HCT116 (cell line): ENCODE measurements around the gene SLC30A4. TPM values are rescaled to one million over a fixed set of nuclear protein-coding genes. Genes with fewer than 3 reads are reported as not detected.

Experiments
- ATAC-seq: fragments of 200-7000 bp; cut with Tn5 transposase; 2 replicates; pipeline ENCODE4 v1.9.1; 2020; ENCODE audit warnings: mild to moderate bottlenecking, moderate library complexity
- BruUV-seq: library from RNA; stranded (reverse); fragments of 400-500 nt; replicated peaks from 2 replicates; lab custom pipeline; 2021; lab: Mats Ljungman, UMichigan
- CTCF ChIA-PET: fragments of 300-600 bp; sonication (Branson Sonifier 250); formaldehyde crosslinking; loops from one replicate; lab custom pipeline; 2021; ENCODE audit warnings: antibody characterized with exemption; lab: Charles Lee
- POLR2A ChIA-PET: fragments of 300-600, 350-600 bp; sonication (Branson Sonifier 250); formaldehyde crosslinking; loops from one replicate; lab custom pipeline; 2021; ENCODE audit warnings: antibody characterized with exemption; lab: Charles Lee
- RAD21 ChIA-PET, 2 experiments: fragments of 300-600 bp; sonication (Branson Sonifier 250); formaldehyde crosslinking; loops; one replicate each; lab custom pipeline; 2023; ENCODE audit warnings: low total read pairs in 2 of 2; ENCODE audit not compliant: uncharacterized antibody in 2 of 2, unreplicated experiment in 2 of 2, low non-redundant PET in 1 of 2; lab: Charles Lee
- DNase-seq: peaks from one replicate; pipeline ENCODE4 v3.0.0-alpha.2; 2010; ENCODE audit warnings: low read depth, low spot score
- H2AFZ ChIP-seq: fragments of 200-600 bp; shearing (Covaris generic), sonication (generic); 2 replicates; pipeline ENCODE4 v1.6.1; 2017; ENCODE audit warnings: low read depth, mixed run types, mixed read lengths, antibody characterized with exemption, low read length; ENCODE audit not compliant: poor library complexity, severe bottlenecking
- H3K27ac ChIP-seq: 2 replicates; pipeline ENCODE4 v1.5.1; 2012; ENCODE audit warnings: low read depth, low read length
- H3K27me3 ChIP-seq: fragments of 200-600 bp; sonication (generic); 2 replicates; pipeline ENCODE4 v1.6.1; 2016; ENCODE audit warnings: mixed run types, low read length, mixed read lengths; ENCODE audit not compliant: insufficient read depth
- H3K36me3 ChIP-seq, 2 experiments: fragments of 200-500 bp in 1 of 2; fragments of 200-600 bp in 1 of 2; sonication (Bioruptor generic) in 1 of 2; sonication (generic) in 1 of 2; 2 replicates each; pipeline versions ENCODE4 v1.5.1 to v1.6.1; 2014 to 2016; ENCODE audit warnings: low read length in 2 of 2, inconsistent platforms in 1 of 2, mixed read lengths in 1 of 2, mixed run types in 1 of 2; ENCODE audit not compliant: insufficient read depth in 2 of 2, control insufficient read depth in 1 of 2
- H3K4me1 ChIP-seq, 2 experiments: fragments of 200-600 bp in 1 of 2; sonication (generic) in 1 of 2; 2 replicates each; pipeline versions ENCODE4 v1.5.1 to v1.6.1; 2012 to 2017; ENCODE audit warnings: low read length in 2 of 2, inconsistent platforms in 1 of 2, mild to moderate bottlenecking in 1 of 2, mixed read lengths in 1 of 2, mixed run types in 1 of 2, moderate library complexity in 1 of 2; ENCODE audit not compliant: insufficient read depth in 2 of 2, control insufficient read depth in 1 of 2
- H3K4me2 ChIP-seq: fragments of 200-600 bp; sonication (generic); 2 replicates; pipeline ENCODE4 v1.6.1; 2017; ENCODE audit warnings: mixed run types, low read length, mixed read lengths
- H3K4me3 ChIP-seq, 2 experiments: fragments of 200-600 bp in 1 of 2; sonication (generic) in 1 of 2; replicated peaks in 1 of 2; 2 replicates each; pipeline ENCODE4 v1.5.1; 2011 to 2016; ENCODE audit warnings: low read length in 2 of 2, control low read depth in 1 of 2, low read depth in 1 of 2, mild to moderate bottlenecking in 1 of 2, mixed read lengths in 1 of 2, mixed run types in 1 of 2
- H3K79me2 ChIP-seq: fragments of 200-600 bp; sonication (generic); 2 replicates; pipeline ENCODE4 v1.6.1; 2017; ENCODE audit warnings: mild to moderate bottlenecking, mixed run types, low read length, moderate library complexity, mixed read lengths; ENCODE audit not compliant: insufficient read depth
- H3K9ac ChIP-seq: fragments of 200-600 bp; sonication (generic); 2 replicates; pipeline ENCODE4 v1.6.1; 2016; ENCODE audit warnings: low read length, mixed read lengths
- H3K9me2 ChIP-seq: fragments of 200-600 bp; sonication (generic), shearing (Covaris generic); 2 replicates; pipeline ENCODE4 v1.6.1; 2017; ENCODE audit warnings: mixed run types, mild to moderate bottlenecking, moderate library complexity; ENCODE audit not compliant: insufficient read depth
- H3K9me3 ChIP-seq, 2 experiments: fragments of 200-500 bp in 1 of 2; fragments of 200-600 bp in 1 of 2; sonication (Bioruptor generic) in 1 of 2; sonication (generic) in 1 of 2; 2 replicates each; pipeline ENCODE4 v1.6.1; 2014 to 2017; ENCODE audit warnings: low read length in 2 of 2, mixed read lengths in 2 of 2, inconsistent platforms in 1 of 2, low read depth in 1 of 2, mild to moderate bottlenecking in 1 of 2, mixed run types in 1 of 2, moderate library complexity in 1 of 2; ENCODE audit not compliant: control insufficient read depth in 1 of 2, insufficient read depth in 1 of 2
- H4K20me1 ChIP-seq: fragments of 200-600 bp; sonication (generic), shearing (Covaris generic); 2 replicates; pipeline ENCODE4 v1.6.1; 2017; ENCODE audit warnings: mixed run types, mild to moderate bottlenecking, moderate library complexity; ENCODE audit not compliant: insufficient read depth
- CBX3 ChIP-seq: IDR thresholded peaks from 2 replicates; pipeline ENCODE4 v1.6.1; 2012; ENCODE audit warnings: low read depth
- CEBPB ChIP-seq: IDR thresholded peaks from 2 replicates; pipeline ENCODE4 v1.6.1; 2012; ENCODE audit warnings: low read depth
- EGR1 ChIP-seq: IDR thresholded peaks from 2 replicates; pipeline ENCODE4 v1.6.1; 2012; ENCODE audit warnings: low read depth
- EZH2 ChIP-seq: fragments of 200-600 bp; sonication (generic); IDR thresholded peaks from 2 replicates; pipeline ENCODE4 v1.6.1; 2017; ENCODE audit warnings: antibody characterized with exemption, mixed run types
- EZH2phosphoT487 ChIP-seq: fragments of 200-600 bp; IDR thresholded peaks from 2 replicates; pipeline ENCODE4 v1.6.1; 2018; ENCODE audit warnings: antibody characterized with exemption, borderline replicate concordance
- JUND ChIP-seq: IDR thresholded peaks from 2 replicates; pipeline ENCODE4 v1.6.1; 2012
- POLR2A ChIP-seq: IDR thresholded peaks from 2 replicates; pipeline ENCODE4 v1.7.0; 2011; ENCODE audit warnings: borderline replicate concordance; ENCODE audit not compliant: insufficient read depth, insufficient read length; ENCODE audit errors: extremely low read depth
- RAD21 ChIP-seq: IDR thresholded peaks from 2 replicates; pipeline ENCODE4 v1.6.1; 2012; ENCODE audit warnings: low read depth, mild to moderate bottlenecking
- SIN3A ChIP-seq: IDR thresholded peaks from 2 replicates; pipeline ENCODE4 v1.6.1; 2012; ENCODE audit warnings: low read depth
- SP1 ChIP-seq: IDR thresholded peaks from 2 replicates; pipeline ENCODE4 v1.6.1; 2012; ENCODE audit warnings: low read depth
- SRF ChIP-seq: IDR thresholded peaks from 2 replicates; pipeline ENCODE4 v1.6.1; 2012; ENCODE audit warnings: low read depth
- YY1 ChIP-seq: IDR thresholded peaks from 2 replicates; pipeline ENCODE4 v1.6.1; 2011; ENCODE audit warnings: low read length, low read depth, moderate library complexity, mild to moderate bottlenecking; ENCODE audit not compliant: insufficient replicate concordance; ENCODE audit errors: extremely low read depth
- ZFX ChIP-seq: fragments of 450-650 bp; IDR thresholded peaks from 2 replicates; pipeline ENCODE4 v1.6.1; 2017
- ZNF274 ChIP-seq: fragments of 200-500 bp; sonication (Bioruptor generic); IDR thresholded peaks from 2 replicates; pipeline ENCODE4 v1.6.1; 2014; ENCODE audit warnings: mild to moderate bottlenecking, low read depth, low read length, inconsistent platforms
- intact Hi-C: fragments of 100-400 bp; cut with micrococcal nuclease; formaldehyde crosslinking; loops from 2 replicates; pipeline ENCODE4 v1.10.0; 2022
- total RNA-seq: library from RNA; stranded (reverse); gene quantifications from one replicate; pipeline ENCODE4 v1.2.1, GENCODE V29; 2021; ENCODE audit not compliant: unreplicated experiment
- TF ChIP-seq, protein P1 (sequence below): IDR thresholded peaks from 2 replicates; pipeline ENCODE4 v1.6.1; 2012
- TF ChIP-seq, protein P2 (sequence below): IDR thresholded peaks from 2 replicates; pipeline ENCODE4 v1.6.1; 2012; ENCODE audit warnings: low read depth
- TF ChIP-seq, protein P3 (sequence below): IDR thresholded peaks from 2 replicates; pipeline ENCODE4 v1.6.1; 2012

The SLC30A4 gene
- total RNA-seq, 1 experiment from 2014 or later, result 2.7 TPM

DNA sequence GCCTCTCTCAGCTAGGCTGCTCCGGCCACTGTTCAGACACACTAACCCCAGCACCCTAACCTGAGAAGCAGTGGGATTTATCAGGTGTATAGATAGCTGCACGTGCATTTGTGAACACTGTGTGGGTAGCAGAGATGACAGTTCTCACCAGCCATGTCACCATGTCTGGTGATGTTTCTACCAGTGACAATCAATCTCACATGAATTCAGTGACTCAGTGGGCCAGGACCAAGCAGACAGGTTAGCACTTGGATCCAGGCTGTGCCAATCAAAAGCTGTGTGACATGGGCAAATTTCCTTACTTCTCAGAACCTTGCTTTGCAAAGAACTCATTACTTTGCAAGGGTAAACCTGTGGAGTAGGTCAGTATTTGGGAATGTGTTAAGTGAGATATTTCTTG, 78.9 kb downstream of the SLC30A4 start:
- no peak for TF ChIP-seq JUND
- TF ChIP-seq SP1, result no peak
- no peak for TF ChIP-seq ZNF274
- TF ChIP-seq EZH2phosphoT487, result no peak
- TF ChIP-seq, protein P1, sequence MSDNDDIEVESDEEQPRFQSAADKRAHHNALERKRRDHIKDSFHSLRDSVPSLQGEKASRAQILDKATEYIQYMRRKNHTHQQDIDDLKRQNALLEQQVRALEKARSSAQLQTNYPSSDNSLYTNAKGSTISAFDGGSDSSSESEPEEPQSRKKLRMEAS, result no peak
- TF ChIP-seq, protein P2, sequence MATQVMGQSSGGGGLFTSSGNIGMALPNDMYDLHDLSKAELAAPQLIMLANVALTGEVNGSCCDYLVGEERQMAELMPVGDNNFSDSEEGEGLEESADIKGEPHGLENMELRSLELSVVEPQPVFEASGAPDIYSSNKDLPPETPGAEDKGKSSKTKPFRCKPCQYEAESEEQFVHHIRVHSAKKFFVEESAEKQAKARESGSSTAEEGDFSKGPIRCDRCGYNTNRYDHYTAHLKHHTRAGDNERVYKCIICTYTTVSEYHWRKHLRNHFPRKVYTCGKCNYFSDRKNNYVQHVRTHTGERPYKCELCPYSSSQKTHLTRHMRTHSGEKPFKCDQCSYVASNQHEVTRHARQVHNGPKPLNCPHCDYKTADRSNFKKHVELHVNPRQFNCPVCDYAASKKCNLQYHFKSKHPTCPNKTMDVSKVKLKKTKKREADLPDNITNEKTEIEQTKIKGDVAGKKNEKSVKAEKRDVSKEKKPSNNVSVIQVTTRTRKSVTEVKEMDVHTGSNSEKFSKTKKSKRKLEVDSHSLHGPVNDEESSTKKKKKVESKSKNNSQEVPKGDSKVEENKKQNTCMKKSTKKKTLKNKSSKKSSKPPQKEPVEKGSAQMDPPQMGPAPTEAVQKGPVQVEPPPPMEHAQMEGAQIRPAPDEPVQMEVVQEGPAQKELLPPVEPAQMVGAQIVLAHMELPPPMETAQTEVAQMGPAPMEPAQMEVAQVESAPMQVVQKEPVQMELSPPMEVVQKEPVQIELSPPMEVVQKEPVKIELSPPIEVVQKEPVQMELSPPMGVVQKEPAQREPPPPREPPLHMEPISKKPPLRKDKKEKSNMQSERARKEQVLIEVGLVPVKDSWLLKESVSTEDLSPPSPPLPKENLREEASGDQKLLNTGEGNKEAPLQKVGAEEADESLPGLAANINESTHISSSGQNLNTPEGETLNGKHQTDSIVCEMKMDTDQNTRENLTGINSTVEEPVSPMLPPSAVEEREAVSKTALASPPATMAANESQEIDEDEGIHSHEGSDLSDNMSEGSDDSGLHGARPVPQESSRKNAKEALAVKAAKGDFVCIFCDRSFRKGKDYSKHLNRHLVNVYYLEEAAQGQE, result no peak
- no peak for TF ChIP-seq CEBPB
- TF ChIP-seq SRF, result no peak
- no peak for TF ChIP-seq EZH2
- TF ChIP-seq CBX3, result no peak
- no peak for TF ChIP-seq EGR1
- no peak for TF ChIP-seq RAD21
- no peak for TF ChIP-seq POLR2A
- no peak for TF ChIP-seq SIN3A
- no peak for TF ChIP-seq YY1
- TF ChIP-seq ZFX, result no peak
- TF ChIP-seq, protein P3, sequence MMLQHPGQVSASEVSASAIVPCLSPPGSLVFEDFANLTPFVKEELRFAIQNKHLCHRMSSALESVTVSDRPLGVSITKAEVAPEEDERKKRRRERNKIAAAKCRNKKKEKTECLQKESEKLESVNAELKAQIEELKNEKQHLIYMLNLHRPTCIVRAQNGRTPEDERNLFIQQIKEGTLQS, result no peak
- no peak overlapping the region for H3K4me2 ChIP-seq
- intact Hi-C loops, result no loop called here
- H3K79me2 ChIP-seq, result no peaks in the 10 kb centered on the region
- no TSS peak for BruUV-seq
- no peak for ATAC-seq
- no peak overlapping the region for H3K27ac ChIP-seq
- no peak for DNase-seq
- no peak overlapping the region for H3K9ac ChIP-seq
- ChIA-PET RAD21 (no interaction called here), CTCF (interaction anchor here (2.1 to 3.5 kb wide), 2 partner anchors 13 to 14 kb away, joined by 8 to 13 read pairs; no protein-coding TSS in a partner anchor), POLR2A (no interaction called here)
- no peaks in the 10 kb centered on the region for H3K27me3 ChIP-seq
- no peaks in the 10 kb centered on the region for H3K36me3 ChIP-seq
- peaks cover 8 to 14% of the 10 kb centered on the region in 2 experiments for H3K4me1 ChIP-seq
- no peaks in the 10 kb centered on the region for H3K9me3 ChIP-seq
- H2AFZ ChIP-seq, result no peak overlapping the region
- no peak overlapping the region for H3K4me3 ChIP-seq
- H3K9me2 ChIP-seq, result no peaks in the 10 kb centered on the region
- no peaks in the 10 kb centered on the region for H4K20me1 ChIP-seq
